Neural progenitor cell (in vitro differentiated cells): ENCODE measurements around the gene SLC13A4. TPM values are rescaled to one million over a fixed set of nuclear protein-coding genes. Genes with fewer than 3 reads are reported as not detected.
A peak's percentile ranks its signal among the peaks of the same experiment; 100 is the strongest.

Experiments
- DNase-seq: peaks from one replicate; pipeline ENCODE4 v3.0.0-alpha.2; 2016; ENCODE audit warnings: low spot score
- H2AFZ ChIP-seq: fragments of 200-600 bp; sonication (generic); replicated peaks from 2 replicates; pipeline ENCODE4 v1.6.1; 2016; ENCODE audit warnings: antibody characterized with exemption
- H3F3A ChIP-seq: fragments of 200-600 bp; sonication (generic); 2 replicates; pipeline ENCODE4 v1.6.1; 2016; ENCODE audit warnings: antibody characterized with exemption, low read depth
- H3K27ac ChIP-seq: fragments of 200-600 bp; sonication (generic); 2 replicates; pipeline ENCODE4 v1.5.1; 2016; ENCODE audit warnings: mild to moderate bottlenecking
- H3K27me3 ChIP-seq: fragments of 200-600 bp; sonication (generic); 2 replicates; pipeline ENCODE4 v1.6.1; 2016; ENCODE audit warnings: mild to moderate bottlenecking, moderate library complexity
- H3K36me3 ChIP-seq: fragments of 200-600 bp; sonication (generic); 2 replicates; pipeline ENCODE4 v1.5.1; 2016
- H3K4me1 ChIP-seq: fragments of 200-600 bp; sonication (generic); 2 replicates; pipeline ENCODE4 v1.6.1; 2016; ENCODE audit warnings: mixed run types
- H3K4me2 ChIP-seq: fragments of 200-600 bp; sonication (generic); 2 replicates; pipeline ENCODE4 v1.6.1; 2016
- H3K4me3 ChIP-seq: fragments of 200-600 bp; sonication (generic); 2 replicates; pipeline ENCODE4 v1.5.1; 2016
- H3K79me2 ChIP-seq: fragments of 200-600 bp; sonication (generic); 2 replicates; pipeline ENCODE4 v1.6.1; 2016; ENCODE audit warnings: low read depth
- H3K9ac ChIP-seq: fragments of 200-600 bp; sonication (generic); 2 replicates; pipeline ENCODE4 v1.6.1; 2016
- H3K9me3 ChIP-seq: fragments of 200-600 bp; sonication (generic); 2 replicates; pipeline ENCODE4 v1.5.1; 2016; ENCODE audit warnings: low read depth
- H4K20me1 ChIP-seq: fragments of 200-600 bp; sonication (generic); 2 replicates; pipeline ENCODE4 v1.6.1; 2016; ENCODE audit warnings: low read depth
- H3K27ac Mint-ChIP-seq: 3 replicates; pipeline ENCODE4 v1.8.0; 2021; ENCODE audit warnings: mixed read lengths
- H3K27me3 Mint-ChIP-seq: 2 replicates; pipeline ENCODE4 v1.8.0; 2022; ENCODE audit warnings: low read depth, mild to moderate bottlenecking, inconsistent platforms, moderate library complexity, mixed read lengths; ENCODE audit not compliant: insufficient read depth
- H3K36me3 Mint-ChIP-seq: 3 replicates; pipeline ENCODE4 v1.8.0; 2021; ENCODE audit warnings: mixed read lengths
- H3K4me1 Mint-ChIP-seq: 3 replicates; pipeline ENCODE4 v1.8.0; 2021; ENCODE audit warnings: mixed read lengths
- H3K4me3 Mint-ChIP-seq: 3 replicates; pipeline ENCODE4 v1.8.0; 2021; ENCODE audit warnings: mild to moderate bottlenecking, moderate library complexity, mixed read lengths
- H3K9me3 Mint-ChIP-seq: 3 replicates; pipeline ENCODE4 v1.8.0; 2020; ENCODE audit warnings: mixed read lengths
- CTCF ChIP-seq: fragments of 200-600 bp; sonication (generic); IDR thresholded peaks from 2 replicates; pipeline ENCODE4 v1.5.1; 2017; ENCODE audit warnings: antibody characterized with exemption, mild to moderate bottlenecking
- EZH2 ChIP-seq: fragments of 200-600 bp; sonication (generic); IDR thresholded peaks from 2 replicates; pipeline ENCODE4 v1.6.1; 2017; ENCODE audit warnings: antibody characterized with exemption, mild to moderate bottlenecking, moderate library complexity
- EZH2phosphoT487 ChIP-seq: fragments of 200-600 bp; sonication (generic); IDR thresholded peaks from 2 replicates; pipeline ENCODE4 v1.6.1; 2017; ENCODE audit warnings: antibody characterized with exemption
- total RNA-seq: library from RNA; depleted of rRNA; stranded (reverse); fragments of >200 nt; gene quantifications from 2 replicates; pipeline ENCODE4 v1.2.3, GENCODE V29; 2015; ENCODE audit warnings: low replicate concordance

Gene SLC13A4
- total RNA-seq, 1 donor from 2014 or later, result 0.28 TPM

GRCh38 chr7:135771961-135772638, 44.1 kb upstream of the SLC13A4 start:
- Mint-ChIP-seq H3K9me3 (no peaks in the 10 kb centered on the region), H3K36me3 (no peaks in the 10 kb centered on the region), H3K27me3 (no peaks in the 10 kb centered on the region), H3K4me1 (peaks cover 34% of the 10 kb centered on the region), H3K4me3 (no peak overlapping the region), H3K27ac (peak overlapping the region; percentile 72)
- H3K27me3 ChIP-seq, result no peaks in the 10 kb centered on the region
- no peaks in the 10 kb centered on the region for H4K20me1 ChIP-seq
- no peak overlapping the region for H2AFZ ChIP-seq
- no peak overlapping the region for H3K9ac ChIP-seq
- no peak for TF ChIP-seq CTCF
- TF ChIP-seq EZH2, result no peak
- TF ChIP-seq EZH2phosphoT487, result no peak
- no peaks in the 10 kb centered on the region for H3K9me3 ChIP-seq
- no peak for DNase-seq
- H3K36me3 ChIP-seq, result no peaks in the 10 kb centered on the region
- H3F3A ChIP-seq, result peaks cover 24% of the 10 kb centered on the region
- H3K27ac ChIP-seq, result no peak overlapping the region
- H3K4me3 ChIP-seq, result no peak overlapping the region
- no peaks in the 10 kb centered on the region for H3K79me2 ChIP-seq
- no peak overlapping the region for H3K4me2 ChIP-seq
- H3K4me1 ChIP-seq, result peaks cover 40% of the 10 kb centered on the region

DNA sequence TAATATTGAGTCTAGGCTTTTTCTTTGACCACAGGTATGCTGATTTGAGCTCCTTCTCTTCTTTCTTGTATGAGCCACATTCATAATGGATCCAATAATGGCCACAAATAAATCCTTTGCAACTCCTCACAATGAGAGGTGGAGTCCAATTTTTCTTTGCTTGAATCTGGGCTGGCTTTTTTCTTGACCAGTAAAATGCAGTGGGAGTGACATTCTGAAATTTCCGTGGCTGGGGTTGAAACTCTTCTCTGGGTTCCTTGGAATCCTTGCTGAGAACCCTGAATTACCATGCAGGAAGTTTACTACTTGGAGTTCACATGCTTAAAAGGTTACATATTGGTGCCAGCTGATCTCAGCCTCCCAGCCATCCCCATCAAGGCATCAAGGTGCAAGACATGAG, 43.1 kb upstream of the SLC13A4 start:
- Histone ChIP-seq H4K20me1 (no peaks in the 10 kb centered on the region), H3K4me2 (no peak overlapping the region), H3F3A (peaks cover 24% of the 10 kb centered on the region), H3K4me1 (peaks cover 40% of the 10 kb centered on the region), H3K36me3 (no peaks in the 10 kb centered on the region), H3K9ac (no peak overlapping the region), H3K79me2 (no peaks in the 10 kb centered on the region), H3K4me3 (no peak overlapping the region), H3K27me3 (no peaks in the 10 kb centered on the region), H3K27ac (no peak overlapping the region), H2AFZ (no peak overlapping the region), H3K9me3 (no peaks in the 10 kb centered on the region)
- Mint-ChIP-seq H3K36me3 (no peaks in the 10 kb centered on the region), H3K4me3 (no peak overlapping the region), H3K4me1 (peaks cover 34% of the 10 kb centered on the region), H3K9me3 (no peaks in the 10 kb centered on the region), H3K27me3 (peaks cover 2% of the 10 kb centered on the region), H3K27ac (no peak overlapping the region)
- no peak for DNase-seq
- TF ChIP-seq EZH2 (no peak), EZH2phosphoT487 (no peak), CTCF (no peak)

GRCh38 chr7:135770139-135770710, 42.2 kb upstream of the SLC13A4 start:
- H3K4me1 ChIP-seq, result peaks cover 40% of the 10 kb centered on the region
- H3K36me3 ChIP-seq, result no peaks in the 10 kb centered on the region
- no peaks in the 10 kb centered on the region for H3K79me2 ChIP-seq
- Mint-ChIP-seq H3K4me3 (no peak overlapping the region), H3K27ac (no peak overlapping the region), H3K9me3 (no peaks in the 10 kb centered on the region), H3K36me3 (no peaks in the 10 kb centered on the region), H3K4me1 (peaks cover 38% of the 10 kb centered on the region), H3K27me3 (peaks cover 2% of the 10 kb centered on the region)
- no peak overlapping the region for H3K9ac ChIP-seq
- H3K9me3 ChIP-seq, result no peaks in the 10 kb centered on the region
- H4K20me1 ChIP-seq, result no peaks in the 10 kb centered on the region
- H3K27me3 ChIP-seq, result no peaks in the 10 kb centered on the region
- H3K4me2 ChIP-seq, result no peak overlapping the region
- H3F3A ChIP-seq, result peaks cover 24% of the 10 kb centered on the region
- no peak overlapping the region for H2AFZ ChIP-seq
- no peak overlapping the region for H3K27ac ChIP-seq
- no peak overlapping the region for H3K4me3 ChIP-seq
- no peak for DNase-seq
- no peak for TF ChIP-seq CTCF
- no peak for TF ChIP-seq EZH2
- no peak for TF ChIP-seq EZH2phosphoT487
